HEK293 (cell line): ENCODE results near the gene ZCCHC3.

Source experiments
- GLIS2 ChIP-seq: fragments of 450-650 bp; formaldehyde crosslinking; IDR thresholded peaks from 2 replicates; pipeline ENCODE4 v1.5.1; 2016; ENCODE audit warnings: missing biosample characterization, missing genetic modification characterization
- MZF1 ChIP-seq: fragments of 450-650 bp; formaldehyde crosslinking; IDR thresholded peaks from 2 replicates; pipeline ENCODE4 v1.5.1; 2017; ENCODE audit warnings: missing biosample characterization, missing genetic modification characterization, borderline replicate concordance
- SP7 ChIP-seq: fragments of 450-650 bp; formaldehyde crosslinking; IDR thresholded peaks from 2 replicates; pipeline ENCODE4 v1.5.1; 2016; ENCODE audit warnings: missing biosample characterization, missing genetic modification characterization
- ZEB2 ChIP-seq: fragments of 450-650 bp; formaldehyde crosslinking; IDR thresholded peaks from 2 replicates; pipeline ENCODE4 v1.5.1; 2016; ENCODE audit warnings: missing biosample characterization, missing genetic modification characterization
- ZIC2 ChIP-seq: fragments of 450-650 bp; formaldehyde crosslinking; IDR thresholded peaks from 2 replicates; pipeline ENCODE4 v1.5.1; 2016; ENCODE audit warnings: missing biosample characterization, missing genetic modification characterization
- ZNF138 ChIP-seq: fragments of 450-650 bp; formaldehyde crosslinking; IDR thresholded peaks from 2 replicates; pipeline ENCODE4 v1.5.1; 2016; ENCODE audit warnings: missing biosample characterization, missing genetic modification characterization, borderline replicate concordance
- ZNF174 ChIP-seq: fragments of 450-650 bp; formaldehyde crosslinking; IDR thresholded peaks from 2 replicates; pipeline ENCODE4 v1.5.0; 2017; ENCODE audit warnings: missing biosample characterization, mild to moderate bottlenecking, missing genetic modification characterization
- ZNF19 ChIP-seq: fragments of 450-650 bp; formaldehyde crosslinking; IDR thresholded peaks from 2 replicates; pipeline ENCODE4; 2016; ENCODE audit warnings: missing biosample characterization, missing genetic modification characterization, low read depth
- ZNF211 ChIP-seq: fragments of 450-650 bp; formaldehyde crosslinking; IDR thresholded peaks from 2 replicates; pipeline ENCODE4 v1.5.1; 2016; ENCODE audit warnings: low read depth, missing biosample characterization, missing genetic modification characterization
- ZNF248 ChIP-seq: fragments of 450-650 bp; formaldehyde crosslinking; IDR thresholded peaks from 2 replicates; pipeline ENCODE4 v1.5.1; 2017; ENCODE audit warnings: missing biosample characterization, missing genetic modification characterization
- ZNF292 ChIP-seq: fragments of 450-650 bp; formaldehyde crosslinking; IDR thresholded peaks from 2 replicates; pipeline ENCODE4 v1.5.1; 2016; ENCODE audit warnings: low read depth, missing biosample characterization, missing genetic modification characterization, borderline replicate concordance
- ZNF423 ChIP-seq: fragments of 450-650 bp; formaldehyde crosslinking; IDR thresholded peaks from 2 replicates; pipeline ENCODE4 v1.5.1; 2016; ENCODE audit warnings: missing biosample characterization, missing genetic modification characterization
- ZNF426 ChIP-seq: fragments of 450-650 bp; formaldehyde crosslinking; IDR thresholded peaks from 2 replicates; pipeline ENCODE4 v1.5.1; 2017; ENCODE audit warnings: missing biosample characterization, missing genetic modification characterization, mild to moderate bottlenecking, inconsistent platforms, moderate library complexity
- ZNF501 ChIP-seq: fragments of 450-650 bp; formaldehyde crosslinking; IDR thresholded peaks from 2 replicates; pipeline ENCODE4 v1.5.1; 2016; ENCODE audit warnings: missing biosample characterization, missing genetic modification characterization
- ZNF510 ChIP-seq: fragments of 450-650 bp; formaldehyde crosslinking; IDR thresholded peaks from 2 replicates; pipeline ENCODE4 v1.5.1; 2018; ENCODE audit warnings: mild to moderate bottlenecking, missing genetic modification characterization, missing biosample characterization; ENCODE audit not compliant: insufficient replicate concordance
- ZNF514 ChIP-seq: fragments of 450-650 bp; formaldehyde crosslinking; IDR thresholded peaks from 2 replicates; pipeline ENCODE4 v1.5.1; 2016; ENCODE audit warnings: missing biosample characterization, missing genetic modification characterization
- ZNF544 ChIP-seq: fragments of 450-650 bp; formaldehyde crosslinking; IDR thresholded peaks from 2 replicates; pipeline ENCODE4 v1.5.0; 2017; ENCODE audit warnings: missing biosample characterization, missing genetic modification characterization
- ZNF571 ChIP-seq: fragments of 450-650 bp; formaldehyde crosslinking; IDR thresholded peaks from 2 replicates; pipeline ENCODE4 v1.5.0; 2017; ENCODE audit warnings: missing biosample characterization, missing genetic modification characterization
- ZNF621 ChIP-seq: fragments of 450-650 bp; formaldehyde crosslinking; IDR thresholded peaks from 2 replicates; pipeline ENCODE4 v1.5.1; 2017; ENCODE audit warnings: missing biosample characterization, missing genetic modification characterization
- ZNF664 ChIP-seq: fragments of 450-650 bp; formaldehyde crosslinking; IDR thresholded peaks from 2 replicates; pipeline ENCODE4 v1.5.1; 2016; ENCODE audit warnings: missing biosample characterization, missing genetic modification characterization
- ZNF837 ChIP-seq: fragments of 450-650 bp; formaldehyde crosslinking; IDR thresholded peaks from 2 replicates; pipeline ENCODE4 v1.5.1; 2016; ENCODE audit warnings: missing biosample characterization, missing genetic modification characterization
- ZSCAN30 ChIP-seq: fragments of 450-650 bp; IDR thresholded peaks from 2 replicates; pipeline ENCODE4 v1.5.1; 2018; ENCODE audit warnings: missing biosample characterization, mild to moderate bottlenecking, missing genetic modification characterization, moderate library complexity
- ZXDB ChIP-seq: fragments of 450-650 bp; formaldehyde crosslinking; IDR thresholded peaks from 2 replicates; pipeline ENCODE4 v1.5.1; 2016; ENCODE audit warnings: missing biosample characterization, missing genetic modification characterization
- TF ChIP-seq, protein P1 (sequence below): fragments of 450-650 bp; formaldehyde crosslinking; IDR thresholded peaks from 2 replicates; pipeline ENCODE4 v1.5.1; 2016; ENCODE audit warnings: missing biosample characterization, missing genetic modification characterization
- TF ChIP-seq, protein P2 (sequence below): fragments of 450-650 bp; formaldehyde crosslinking; IDR thresholded peaks from 2 replicates; pipeline ENCODE4; 2016; ENCODE audit warnings: missing biosample characterization, missing genetic modification characterization
- TF ChIP-seq, protein P3 (sequence below): fragments of 450-650 bp; formaldehyde crosslinking; conservative IDR thresholded peaks from 2 replicates; pipeline ENCODE4 v1.5.1; 2016; ENCODE audit warnings: low read depth, missing biosample characterization, missing genetic modification characterization
- TF ChIP-seq, protein P4 (sequence below): fragments of 450-650 bp; formaldehyde crosslinking; IDR thresholded peaks from 2 replicates; pipeline ENCODE4 v1.5.1; 2016; ENCODE audit warnings: missing biosample characterization, missing genetic modification characterization

ZCCHC3 gene

DNA sequence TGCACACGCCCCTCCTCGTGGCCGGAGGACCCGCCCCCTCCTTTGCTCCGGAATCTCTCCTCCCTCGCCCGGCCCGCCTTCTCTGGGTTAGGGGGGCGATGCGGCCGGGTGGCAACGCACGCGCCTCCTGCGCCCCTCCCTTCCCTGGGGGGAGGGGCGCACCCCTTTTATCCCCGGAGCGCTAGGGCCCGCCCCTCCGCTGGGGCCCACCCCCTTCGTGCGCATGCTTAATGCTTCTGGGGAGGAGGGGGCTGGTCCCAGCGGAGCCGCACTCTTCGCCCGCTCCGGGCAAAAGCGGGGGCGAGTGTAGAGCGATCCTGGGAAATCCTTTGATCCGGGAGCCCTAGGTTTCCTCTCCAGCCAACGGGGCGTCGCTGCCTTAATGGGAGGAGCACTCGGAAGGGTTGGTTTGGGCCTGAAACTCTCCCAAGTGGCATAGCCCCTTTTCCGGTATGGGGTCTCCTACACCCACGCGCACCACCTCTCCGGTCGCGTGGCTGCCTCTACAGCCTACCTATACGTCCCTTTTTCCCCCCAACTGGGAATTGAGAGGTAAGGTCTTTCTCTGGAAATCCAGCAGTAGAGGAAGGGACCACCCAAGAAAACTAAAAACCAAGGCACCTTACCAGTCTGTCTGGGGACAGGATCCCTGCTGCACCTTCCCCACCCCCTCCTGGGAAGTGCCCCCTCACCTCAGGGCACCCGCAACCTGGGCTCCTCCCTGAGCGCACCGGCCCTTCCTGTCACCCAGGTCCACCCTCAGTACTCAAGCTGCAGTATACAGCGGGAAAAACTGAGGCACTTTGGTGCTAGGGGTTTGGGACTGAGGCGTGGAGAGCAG is 30.0 kb downstream of the ZCCHC3 start (continued):
- TF ChIP-seq, protein P1, sequence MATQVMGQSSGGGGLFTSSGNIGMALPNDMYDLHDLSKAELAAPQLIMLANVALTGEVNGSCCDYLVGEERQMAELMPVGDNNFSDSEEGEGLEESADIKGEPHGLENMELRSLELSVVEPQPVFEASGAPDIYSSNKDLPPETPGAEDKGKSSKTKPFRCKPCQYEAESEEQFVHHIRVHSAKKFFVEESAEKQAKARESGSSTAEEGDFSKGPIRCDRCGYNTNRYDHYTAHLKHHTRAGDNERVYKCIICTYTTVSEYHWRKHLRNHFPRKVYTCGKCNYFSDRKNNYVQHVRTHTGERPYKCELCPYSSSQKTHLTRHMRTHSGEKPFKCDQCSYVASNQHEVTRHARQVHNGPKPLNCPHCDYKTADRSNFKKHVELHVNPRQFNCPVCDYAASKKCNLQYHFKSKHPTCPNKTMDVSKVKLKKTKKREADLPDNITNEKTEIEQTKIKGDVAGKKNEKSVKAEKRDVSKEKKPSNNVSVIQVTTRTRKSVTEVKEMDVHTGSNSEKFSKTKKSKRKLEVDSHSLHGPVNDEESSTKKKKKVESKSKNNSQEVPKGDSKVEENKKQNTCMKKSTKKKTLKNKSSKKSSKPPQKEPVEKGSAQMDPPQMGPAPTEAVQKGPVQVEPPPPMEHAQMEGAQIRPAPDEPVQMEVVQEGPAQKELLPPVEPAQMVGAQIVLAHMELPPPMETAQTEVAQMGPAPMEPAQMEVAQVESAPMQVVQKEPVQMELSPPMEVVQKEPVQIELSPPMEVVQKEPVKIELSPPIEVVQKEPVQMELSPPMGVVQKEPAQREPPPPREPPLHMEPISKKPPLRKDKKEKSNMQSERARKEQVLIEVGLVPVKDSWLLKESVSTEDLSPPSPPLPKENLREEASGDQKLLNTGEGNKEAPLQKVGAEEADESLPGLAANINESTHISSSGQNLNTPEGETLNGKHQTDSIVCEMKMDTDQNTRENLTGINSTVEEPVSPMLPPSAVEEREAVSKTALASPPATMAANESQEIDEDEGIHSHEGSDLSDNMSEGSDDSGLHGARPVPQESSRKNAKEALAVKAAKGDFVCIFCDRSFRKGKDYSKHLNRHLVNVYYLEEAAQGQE (tag by site-specific recombination): no peak
- TF ChIP-seq MZF1 (tag by site-specific recombination): no peak
- TF ChIP-seq, protein P2, sequence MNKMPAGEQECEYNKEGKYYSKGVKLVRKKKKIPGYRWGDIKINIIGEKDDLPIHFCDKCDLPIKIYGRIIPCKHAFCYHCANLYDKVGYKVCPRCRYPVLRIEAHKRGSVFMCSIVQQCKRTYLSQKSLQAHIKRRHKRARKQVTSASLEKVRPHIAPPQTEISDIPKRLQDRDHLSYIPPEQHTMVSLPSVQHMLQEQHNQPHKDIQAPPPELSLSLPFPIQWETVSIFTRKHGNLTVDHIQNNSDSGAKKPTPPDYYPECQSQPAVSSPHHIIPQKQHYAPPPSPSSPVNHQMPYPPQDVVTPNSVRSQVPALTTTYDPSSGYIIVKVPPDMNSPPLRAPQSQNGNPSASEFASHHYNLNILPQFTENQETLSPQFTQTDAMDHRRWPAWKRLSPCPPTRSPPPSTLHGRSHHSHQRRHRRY: no peak
- no peak for TF ChIP-seq ZNF664 (tag by site-specific recombination)
- TF ChIP-seq, protein P3, sequence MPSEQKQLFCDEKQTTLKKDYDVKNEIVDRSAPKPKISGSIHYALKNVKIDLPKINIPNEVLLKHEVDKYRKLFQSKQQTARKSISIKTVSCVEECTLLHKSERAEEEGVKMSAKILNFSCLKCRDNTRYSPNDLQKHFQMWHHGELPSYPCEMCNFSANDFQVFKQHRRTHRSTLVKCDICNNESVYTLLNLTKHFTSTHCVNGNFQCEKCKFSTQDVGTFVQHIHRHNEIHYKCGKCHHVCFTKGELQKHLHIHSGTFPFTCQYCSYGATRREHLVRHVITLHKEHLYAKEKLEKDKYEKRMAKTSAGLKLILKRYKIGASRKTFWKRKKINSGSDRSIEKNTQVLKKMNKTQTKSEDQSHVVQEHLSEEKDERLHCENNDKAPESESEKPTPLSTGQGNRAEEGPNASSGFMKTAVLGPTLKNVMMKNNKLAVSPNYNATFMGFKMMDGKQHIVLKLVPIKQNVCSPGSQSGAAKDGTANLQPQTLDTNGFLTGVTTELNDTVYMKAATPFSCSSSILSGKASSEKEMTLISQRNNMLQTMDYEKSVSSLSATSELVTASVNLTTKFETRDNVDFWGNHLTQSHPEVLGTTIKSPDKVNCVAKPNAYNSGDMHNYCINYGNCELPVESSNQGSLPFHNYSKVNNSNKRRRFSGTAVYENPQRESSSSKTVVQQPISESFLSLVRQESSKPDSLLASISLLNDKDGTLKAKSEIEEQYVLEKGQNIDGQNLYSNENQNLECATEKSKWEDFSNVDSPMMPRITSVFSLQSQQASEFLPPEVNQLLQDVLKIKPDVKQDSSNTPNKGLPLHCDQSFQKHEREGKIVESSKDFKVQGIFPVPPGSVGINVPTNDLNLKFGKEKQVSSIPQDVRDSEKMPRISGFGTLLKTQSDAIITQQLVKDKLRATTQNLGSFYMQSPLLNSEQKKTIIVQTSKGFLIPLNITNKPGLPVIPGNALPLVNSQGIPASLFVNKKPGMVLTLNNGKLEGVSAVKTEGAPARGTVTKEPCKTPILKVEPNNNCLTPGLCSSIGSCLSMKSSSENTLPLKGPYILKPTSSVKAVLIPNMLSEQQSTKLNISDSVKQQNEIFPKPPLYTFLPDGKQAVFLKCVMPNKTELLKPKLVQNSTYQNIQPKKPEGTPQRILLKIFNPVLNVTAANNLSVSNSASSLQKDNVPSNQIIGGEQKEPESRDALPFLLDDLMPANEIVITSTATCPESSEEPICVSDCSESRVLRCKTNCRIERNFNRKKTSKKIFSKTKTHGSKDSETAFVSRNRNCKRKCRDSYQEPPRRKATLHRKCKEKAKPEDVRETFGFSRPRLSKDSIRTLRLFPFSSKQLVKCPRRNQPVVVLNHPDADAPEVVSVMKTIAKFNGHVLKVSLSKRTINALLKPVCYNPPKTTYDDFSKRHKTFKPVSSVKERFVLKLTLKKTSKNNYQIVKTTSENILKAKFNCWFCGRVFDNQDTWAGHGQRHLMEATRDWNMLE (tag by site-specific recombination): no peak
- peak; percentile 97 for TF ChIP-seq GLIS2 (tag by site-specific recombination)
- no peak for TF ChIP-seq ZNF292 (tag by site-specific recombination)
- no peak for TF ChIP-seq ZNF426
- no peak for TF ChIP-seq ZNF514 (tag by site-specific recombination)
- TF ChIP-seq, protein P4, sequence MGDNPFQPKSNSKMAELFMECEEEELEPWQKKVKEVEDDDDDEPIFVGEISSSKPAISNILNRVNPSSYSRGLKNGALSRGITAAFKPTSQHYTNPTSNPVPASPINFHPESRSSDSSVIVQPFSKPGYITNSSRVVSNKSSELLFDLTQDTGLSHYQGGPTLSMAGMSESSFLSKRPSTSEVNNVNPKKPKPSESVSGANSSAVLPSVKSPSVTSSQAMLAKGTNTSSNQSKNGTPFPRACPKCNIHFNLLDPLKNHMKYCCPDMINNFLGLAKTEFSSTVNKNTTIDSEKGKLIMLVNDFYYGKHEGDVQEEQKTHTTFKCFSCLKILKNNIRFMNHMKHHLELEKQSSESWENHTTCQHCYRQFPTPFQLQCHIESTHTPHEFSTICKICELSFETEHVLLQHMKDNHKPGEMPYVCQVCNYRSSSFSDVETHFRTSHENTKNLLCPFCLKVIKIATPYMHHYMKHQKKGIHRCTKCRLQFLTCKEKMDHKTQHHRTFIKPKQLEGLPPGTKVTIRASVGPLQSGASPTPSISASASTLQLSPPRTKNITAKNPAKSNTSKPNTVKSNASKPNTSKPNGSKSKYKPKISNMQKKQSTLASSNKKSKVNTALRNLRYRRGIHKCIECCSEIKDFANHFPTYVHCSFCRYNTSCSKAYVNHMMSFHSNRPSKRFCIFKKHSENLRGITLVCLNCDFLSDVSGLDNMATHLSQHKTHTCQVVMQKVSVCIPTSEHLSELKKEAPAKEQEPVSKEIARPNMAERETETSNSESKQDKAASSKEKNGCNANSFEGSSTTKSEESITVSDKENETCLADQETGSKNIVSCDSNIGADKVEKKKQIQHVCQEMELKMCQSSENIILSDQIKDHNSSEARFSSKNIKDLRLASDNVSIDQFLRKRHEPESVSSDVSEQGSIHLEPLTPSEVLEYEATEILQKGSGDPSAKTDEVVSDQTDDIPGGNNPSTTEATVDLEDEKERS (tag by site-specific recombination): no peak
- peak; percentile 46; the same call in 1 of the 2 replicates for TF ChIP-seq ZIC2 (tag by site-specific recombination)
- TF ChIP-seq ZNF571 (tag by site-specific recombination): no peak
- no peak for TF ChIP-seq ZNF501 (tag by site-specific recombination)
- TF ChIP-seq ZNF544: no peak
- no peak for TF ChIP-seq ZNF837 (tag by site-specific recombination)
- peak; percentile 89 for TF ChIP-seq SP7 (tag by site-specific recombination)
- TF ChIP-seq ZNF423 (tag by site-specific recombination): no peak
- TF ChIP-seq ZNF248 (tag by site-specific recombination): no peak
- no peak for TF ChIP-seq ZSCAN30 (tag by site-specific recombination)
- TF ChIP-seq ZNF510 (tag by site-specific recombination): no peak
- TF ChIP-seq ZEB2 (tag by site-specific recombination): 0 out of 2 replicates have a peak, but pooled peaks have one; percentile 74
- no peak for TF ChIP-seq ZNF211 (tag by site-specific recombination)
- TF ChIP-seq ZNF621 (tag by site-specific recombination): no peak
- TF ChIP-seq ZXDB (tag by site-specific recombination): peak; percentile 84
- TF ChIP-seq ZNF19 (tag by site-specific recombination): no peak
- TF ChIP-seq ZNF174 (tag by site-specific recombination): no peak
- no peak for TF ChIP-seq ZNF138 (tag by site-specific recombination)
